Hepatocyte (in vitro differentiated cells): Measurements from ENCODE around the gene FOLR2. TPM values are rescaled to one million over a fixed set of nuclear protein-coding genes. Genes with fewer than 3 reads are reported as not detected.
"Not testable (repeated sequence)": the region's sequence is repeated elsewhere in the genome, so short reads cannot be mapped to it uniquely, and the experiment has no call there.

ENCODE experiments used
- DNase-seq: peaks from one replicate; pipeline ENCODE4 v3.0.0-alpha.2; 2016; ENCODE audit warnings: low spot score
- H2AFZ ChIP-seq: fragments of 200-600 bp; sonication (generic); 2 replicates; pipeline ENCODE4 v1.6.0; 2016; ENCODE audit warnings: antibody characterized with exemption, mild to moderate bottlenecking
- H3K27ac ChIP-seq: fragments of 200-600 bp; sonication (generic); 2 replicates; pipeline ENCODE4 v1.5.1; 2016; ENCODE audit warnings: mild to moderate bottlenecking
- H3K27me3 ChIP-seq: fragments of 200-600 bp; sonication (generic); 2 replicates; pipeline ENCODE4 v1.6.1; 2016
- H3K36me3 ChIP-seq: fragments of 200-600 bp; sonication (generic); replicated peaks from 2 replicates; pipeline ENCODE4 v1.5.1; 2016; ENCODE audit warnings: low read depth; ENCODE audit not compliant: insufficient read depth
- H3K4me1 ChIP-seq: fragments of 200-600 bp; sonication (generic); 2 replicates; pipeline ENCODE4 v1.5.1; 2016; ENCODE audit warnings: mild to moderate bottlenecking, moderate library complexity; ENCODE audit not compliant: insufficient read depth
- H3K4me2 ChIP-seq: fragments of 200-600 bp; sonication (generic); 2 replicates; pipeline ENCODE4 v1.6.0; 2016
- H3K4me3 ChIP-seq: fragments of 200-600 bp; sonication (generic); 2 replicates; pipeline ENCODE4 v1.5.1; 2016; ENCODE audit warnings: mild to moderate bottlenecking
- H3K79me2 ChIP-seq: fragments of 200-600 bp; sonication (generic); 2 replicates; pipeline ENCODE4 v1.6.0; 2017; ENCODE audit warnings: mild to moderate bottlenecking
- H3K9me2 ChIP-seq: fragments of 200-600 bp; sonication (generic); replicated peaks from 2 replicates; pipeline ENCODE4 v1.6.0; 2017; ENCODE audit warnings: mild to moderate bottlenecking; ENCODE audit not compliant: insufficient read depth
- H3K9me3 ChIP-seq: fragments of 200-600 bp; sonication (generic); 2 replicates; pipeline ENCODE4 v1.5.1; 2016; ENCODE audit warnings: low read depth, mild to moderate bottlenecking
- H4K20me1 ChIP-seq: fragments of 200-600 bp; sonication (generic); 2 replicates; pipeline ENCODE4 v1.6.0; 2016; ENCODE audit warnings: mild to moderate bottlenecking; ENCODE audit not compliant: insufficient read depth, poor library complexity, severe bottlenecking
- CTCF ChIP-seq: fragments of 200-600 bp; sonication (generic); IDR thresholded peaks from 2 replicates; pipeline ENCODE4 v1.5.1; 2016; ENCODE audit warnings: antibody characterized with exemption, mild to moderate bottlenecking; ENCODE audit not compliant: poor library complexity
- EZH2 ChIP-seq: fragments of 200-600 bp; sonication (generic); IDR thresholded peaks from 2 replicates; pipeline ENCODE4 v1.6.1; 2016; ENCODE audit warnings: antibody characterized with exemption, mild to moderate bottlenecking, borderline replicate concordance
- EZH2phosphoT487 ChIP-seq: fragments of 200-600 bp; sonication (generic); IDR thresholded peaks from one replicate; pipeline ENCODE4 v1.6.1; 2018; ENCODE audit warnings: antibody characterized with exemption, mild to moderate bottlenecking, low read depth, moderate library complexity; ENCODE audit not compliant: unreplicated experiment, severe bottlenecking
- WGBS: methylation state at CpG from one replicate; pipeline ENCODE4 v1.1.6; 2016; ENCODE audit warnings: low lambda C conversion rate; ENCODE audit errors: missing lambda C conversion rate; 5-methylcytosine and 5-hydroxymethylcytosine counted together
- polyA plus RNA-seq: library from polyadenylated mRNA; unstranded; fragments of >200 nt; fragmentation: Nextera tagmentation; extraction: Ambion mirVana; gene quantifications from 2 replicates; pipeline ENCODE4 v1.2.1, GENCODE V29; 2016
- total RNA-seq: library from RNA; depleted of rRNA; stranded (reverse); fragments of >200 nt; gene quantifications from 2 replicates; pipeline ENCODE4 v1.2.3, GENCODE V29; 2014

Gene FOLR2
- total and polyA plus RNA-seq, 2 experiments from 2014 or later: 4.3 to 5.5 TPM

- TF ChIP-seq CTCF (no peak), EZH2phosphoT487 (no peak), EZH2 (no peak)
- no peak for DNase-seq
Measured at GRCh38 chr11:72204886-72205285, 11.7 kb upstream of the FOLR2 start.

GRCh38 chr11:72206794-72207193 is 9.8 kb upstream of the FOLR2 start:
- DNase-seq, H3K9me3 ChIP-seq, H4K20me1 ChIP-seq, H3K9me2 ChIP-seq, H3K4me2 ChIP-seq, H3K27me3 ChIP-seq, H3K4me1 ChIP-seq, H2AFZ ChIP-seq, H3K36me3 ChIP-seq, H3K79me2 ChIP-seq, H3K4me3 ChIP-seq, H3K27ac ChIP-seq: not testable (repeated sequence)
- WGBS: 77% methylated on average over 2 of the region's 2 CpGs

More at GRCh38 chr11:72204886-72205285, 11.7 kb upstream of the FOLR2 start:
- no peaks in the 10 kb centered on the region for H3K36me3 ChIP-seq
- H3K9me3 ChIP-seq: peaks cover 3% of the 10 kb centered on the region
- no peak overlapping the region for H3K4me3 ChIP-seq
- H4K20me1 ChIP-seq: no peaks in the 10 kb centered on the region
- H3K4me2 ChIP-seq: no peak overlapping the region
- no peak overlapping the region for H3K27ac ChIP-seq
- no peaks in the 10 kb centered on the region for H3K79me2 ChIP-seq
- no peak overlapping the region for H2AFZ ChIP-seq
- no peaks in the 10 kb centered on the region for H3K9me2 ChIP-seq
- H3K4me1 ChIP-seq: no peaks in the 10 kb centered on the region
- no peaks in the 10 kb centered on the region for H3K27me3 ChIP-seq

GRCh38 chr11:72208281-72208680 is 8.3 kb upstream of the FOLR2 start:
- Histone ChIP-seq H3K27ac (no peak overlapping the region), H4K20me1 (no peaks in the 10 kb centered on the region), H3K27me3 (no peaks in the 10 kb centered on the region), H3K9me2 (no peaks in the 10 kb centered on the region), H2AFZ (no peak overlapping the region), H3K4me3 (no peak overlapping the region), H3K9me3 (peaks cover 4% of the 10 kb centered on the region), H3K4me2 (no peak overlapping the region), H3K79me2 (no peaks in the 10 kb centered on the region), H3K4me1 (no peaks in the 10 kb centered on the region), H3K36me3 (no peaks in the 10 kb centered on the region)
- DNase-seq: no peak
- WGBS: 86% methylated on average over 3 of the region's 3 CpGs
- TF ChIP-seq CTCF (no peak), EZH2phosphoT487 (no peak), EZH2 (no peak)

- Histone ChIP-seq H3K27ac (no peak overlapping the region), H3K4me2 (no peak overlapping the region), H3K4me3 (no peak overlapping the region), H3K27me3 (peaks cover under 1% of the 10 kb centered on the region), H3K9me2 (no peaks in the 10 kb centered on the region), H3K9me3 (peaks cover 4% of the 10 kb centered on the region), H4K20me1 (no peaks in the 10 kb centered on the region), H3K36me3 (no peaks in the 10 kb centered on the region), H3K4me1 (no peaks in the 10 kb centered on the region), H2AFZ (no peak overlapping the region), H3K79me2 (no peaks in the 10 kb centered on the region)
- WGBS: 70% methylated on average over 4 of the region's 4 CpGs
- no peak for DNase-seq
- TF ChIP-seq CTCF (no peak), EZH2 (no peak), EZH2phosphoT487 (no peak)
Measured at GRCh38 chr11:72209101-72209500, 7.5 kb upstream of the FOLR2 start.
